ENCODE data around the gene CCDC136.

GRCh38 chr7:128742206-128742605 is 49.6 kb upstream of the CCDC136 start:
- TF ChIP-seq CTCF (IDR thresholded peaks at IDR 0.05 in 2 of 3, conservative IDR thresholded peaks at IDR 0.05 in 1 of 3; ENCODE audit: borderline replicate concordance in 1 of 3, insufficient read depth in 1 of 3, low read depth in 2 of 3, low read length in 2 of 3) = no peak
- TF ChIP-seq POLR2A (IDR thresholded peaks at IDR 0.05; ENCODE audit: borderline replicate concordance, extremely low read depth, insufficient read depth, insufficient read length) = no peak
- TF ChIP-seq SRF (IDR thresholded peaks at IDR 0.05; ENCODE audit: low read depth) = no peak
- TF ChIP-seq JUND (IDR thresholded peaks at IDR 0.05) = no peak
- TF ChIP-seq POLR2AphosphoS5 (IDR thresholded peaks at IDR 0.05; ENCODE audit: low read depth, low read length) = no peak
- no peak for TF ChIP-seq CBX3 (IDR thresholded peaks at IDR 0.05; ENCODE audit: low read depth)
- TF ChIP-seq EZH2phosphoT487 (IDR thresholded peaks at IDR 0.05; ENCODE audit: borderline replicate concordance) = no peak
- no peak for TF ChIP-seq REST (IDR thresholded peaks at IDR 0.05; ENCODE audit: low read depth)
- no peak for TF ChIP-seq EZH2 (IDR thresholded peaks at IDR 0.05)
- no peak for TF ChIP-seq MAX (IDR thresholded peaks at IDR 0.05)
- no peak for TF ChIP-seq TCF7L2 (IDR thresholded peaks at IDR 0.05; ENCODE audit: borderline replicate concordance, extremely low read depth, insufficient read depth, insufficient read length)
